ENCODE results near the gene NOC2L.

Gene NOC2L

DNA sequence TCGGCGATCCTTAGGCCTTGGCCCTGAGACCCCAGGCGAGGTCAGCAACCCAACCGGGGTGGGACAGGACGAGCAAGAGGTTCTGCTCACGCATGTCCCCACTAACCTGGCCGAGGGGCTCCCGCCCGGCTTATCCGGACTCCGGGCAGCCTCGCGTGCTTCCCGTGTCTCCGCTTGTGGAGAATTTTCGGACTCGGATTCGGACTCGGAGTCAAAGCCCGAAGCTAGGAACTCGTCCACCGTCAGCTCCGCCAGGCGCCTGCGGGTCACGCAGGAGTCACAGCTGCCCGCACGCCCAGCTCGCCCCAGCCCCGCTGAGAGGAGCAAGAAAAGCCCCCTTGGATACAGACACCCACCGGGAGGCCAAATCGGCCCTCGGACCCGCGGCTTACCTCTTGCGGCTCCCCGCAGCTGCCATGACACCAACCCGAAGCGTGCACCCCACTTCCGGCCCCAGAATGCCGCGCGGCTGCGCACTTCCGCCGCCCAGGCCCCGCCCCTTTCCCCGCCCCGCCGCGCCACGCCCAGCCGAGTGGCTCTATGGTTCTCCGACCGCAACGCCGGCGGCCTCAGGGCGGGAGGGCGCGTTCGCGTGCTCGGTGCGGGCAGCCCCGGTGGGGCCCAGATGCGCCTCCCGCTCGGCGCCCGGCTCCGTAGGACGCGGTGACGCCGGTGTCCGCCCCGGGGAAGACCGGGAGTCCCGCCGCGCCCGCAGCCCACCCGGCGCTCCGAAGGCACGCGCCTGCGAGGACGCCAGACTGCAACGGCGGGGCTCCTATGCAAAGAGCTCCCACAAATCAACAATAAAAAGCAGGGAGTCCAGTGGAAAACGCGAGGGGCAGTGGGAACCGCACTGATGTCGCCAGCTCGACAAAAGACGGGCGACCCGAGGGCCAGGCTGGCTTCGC lies at the start of gene NOC2L:
Gene NOC2L, minus strand, starts transcription at position 434 of the 908 bp plus-strand sequence. Its CDS starts 16 bp downstream, at position 418.
- in situ Hi-C loops (cut with MboI; ENCODE audit: low sequenced_read_pairs): no loop called here

- in situ Hi-C loops (cut with MboI; ENCODE audit: low sequenced_read_pairs): no loop called here
Observed at GRCh38 chr1:1006305-1007159, 47.5 kb upstream of the NOC2L start.

- in situ Hi-C loops (cut with MboI; ENCODE audit: low sequenced_read_pairs): no loop called here
Observed at GRCh38 chr1:1005774-1006304, 46.8 kb upstream of the NOC2L start.

GRCh38 chr1:1004780-1005697 lies 46.0 kb upstream of the NOC2L start:
- in situ Hi-C loops (cut with MboI; ENCODE audit: low sequenced_read_pairs): no loop called here

- in situ Hi-C loops (cut with MboI; ENCODE audit: low sequenced_read_pairs): no loop called here
Observed at GRCh38 chr1:1004420-1004779, 45.3 kb upstream of the NOC2L start.

GRCh38 chr1:1003618-1004419 lies 44.8 kb upstream of the NOC2L start:
- in situ Hi-C loops (cut with MboI; ENCODE audit: low sequenced_read_pairs): no loop called here

DNA sequence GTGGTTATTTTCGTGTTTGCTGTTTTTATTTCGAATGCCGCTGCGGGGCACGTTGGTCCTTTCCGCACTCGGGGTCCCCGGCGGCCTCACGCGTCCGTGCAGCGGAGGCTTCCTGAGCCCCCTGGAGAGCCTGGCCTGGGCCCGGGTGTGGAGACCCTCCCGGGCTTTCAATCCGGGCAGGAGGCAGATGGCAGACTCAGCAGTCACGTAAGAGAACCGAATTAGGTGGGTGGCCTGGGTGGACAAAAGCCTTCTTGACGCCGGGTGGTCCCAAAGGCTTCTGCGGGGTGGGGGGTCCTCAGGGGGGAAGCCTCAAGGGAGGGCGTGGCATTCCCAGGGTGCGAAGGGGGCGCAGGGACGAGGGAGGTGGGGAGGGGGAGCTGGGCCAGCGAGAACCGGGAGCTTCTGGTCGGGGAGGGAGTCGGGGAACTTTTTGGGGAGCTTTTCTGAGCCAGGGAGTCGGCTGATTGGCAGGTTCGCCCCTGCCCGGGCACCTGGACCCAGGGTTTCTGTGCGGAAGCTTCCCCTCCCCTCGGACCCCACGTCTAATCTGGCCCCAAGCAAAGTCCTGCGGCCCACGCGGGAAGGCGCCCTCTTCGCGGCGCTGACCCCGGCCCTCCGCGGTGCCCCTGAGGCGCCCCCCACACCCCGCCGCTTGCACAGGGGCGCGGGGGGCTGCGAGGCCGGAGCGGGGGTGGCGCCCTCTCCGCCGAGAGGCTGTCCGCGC lies 42.2 kb upstream of the NOC2L start:
- in situ Hi-C loops (cut with MboI; ENCODE audit: low sequenced_read_pairs): no loop called here

GRCh38 chr1:1000357-1001056 lies 41.5 kb upstream of the NOC2L start:
- in situ Hi-C loops (cut with MboI; ENCODE audit: low sequenced_read_pairs): no loop called here

DNA sequence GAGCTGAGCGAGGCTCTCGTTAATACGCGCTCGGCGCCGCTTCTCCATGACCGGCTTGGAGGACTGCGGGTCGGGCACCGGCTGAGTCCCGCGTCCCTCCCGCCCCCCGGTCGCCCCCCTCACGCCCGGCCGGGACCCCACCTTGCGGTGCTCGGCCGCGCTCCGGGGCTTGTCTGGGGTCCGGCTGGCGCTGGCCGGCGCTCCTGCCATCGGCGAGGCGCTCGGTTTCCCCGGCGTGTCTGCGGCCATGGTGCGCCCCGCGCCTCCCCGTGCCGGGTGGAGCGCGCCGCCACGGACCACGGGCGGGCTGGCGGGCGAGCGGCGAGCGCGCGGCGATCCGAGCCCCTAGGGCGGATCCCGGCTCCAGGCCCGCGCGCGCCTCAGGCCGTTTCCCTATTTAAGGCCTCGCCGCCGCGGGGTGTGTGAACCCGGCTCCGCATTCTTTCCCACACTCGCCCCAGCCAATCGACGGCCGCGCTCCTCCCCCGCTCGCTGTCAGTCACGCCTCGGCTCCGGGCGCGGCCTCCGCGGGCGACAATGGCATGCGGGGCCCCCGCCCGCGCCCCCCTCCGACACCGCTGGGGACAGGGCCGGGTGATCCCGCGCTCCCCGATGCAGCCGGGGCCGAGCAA lies 40.8 kb upstream of the NOC2L start, which contains the start of gene HES4:
Gene HES4, minus strand, starts transcription at position 373 of the 632 bp plus-strand sequence. Its CDS starts 124 bp downstream, at position 249.
- in situ Hi-C loops (cut with MboI; ENCODE audit: low sequenced_read_pairs): no loop called here

DNA sequence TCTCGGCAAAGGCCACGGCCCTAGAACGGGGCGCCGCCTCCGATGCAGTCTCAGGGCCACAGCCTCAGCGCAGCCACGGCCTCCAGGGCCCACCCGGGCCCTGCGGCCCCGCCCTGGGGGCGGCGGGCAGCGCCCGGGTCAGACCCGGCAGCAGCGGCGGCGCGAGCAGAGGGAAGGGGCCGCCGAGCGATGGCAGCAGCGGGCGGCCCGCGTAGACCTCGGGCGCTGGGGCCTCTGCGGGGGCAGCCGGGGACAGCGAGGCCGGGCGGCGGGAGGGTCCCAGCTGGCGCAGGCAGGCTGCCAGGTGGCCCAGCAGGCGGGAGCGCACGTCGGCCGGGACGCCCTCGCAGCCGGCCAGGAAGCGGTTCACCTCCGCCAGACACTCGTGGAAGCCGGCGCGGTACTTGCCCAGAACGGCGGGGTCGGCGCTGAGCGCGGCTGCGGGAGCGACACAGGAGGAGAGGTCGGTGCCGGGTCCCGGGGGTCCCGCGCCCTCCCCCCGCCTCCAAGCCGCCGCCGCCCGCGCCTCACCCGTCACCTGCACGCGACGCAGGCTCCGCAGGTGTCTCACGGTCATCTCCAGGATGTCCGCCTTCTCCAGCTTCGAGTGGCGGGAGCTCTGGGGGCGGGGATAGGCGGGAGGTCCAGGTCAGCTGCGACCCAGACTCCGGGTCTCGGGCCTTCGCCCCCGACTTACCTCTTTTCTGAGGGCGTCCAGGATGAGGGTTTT lies 40.1 kb upstream of the NOC2L start:
- in situ Hi-C loops (cut with MboI; ENCODE audit: low sequenced_read_pairs): no loop called here

DNA sequence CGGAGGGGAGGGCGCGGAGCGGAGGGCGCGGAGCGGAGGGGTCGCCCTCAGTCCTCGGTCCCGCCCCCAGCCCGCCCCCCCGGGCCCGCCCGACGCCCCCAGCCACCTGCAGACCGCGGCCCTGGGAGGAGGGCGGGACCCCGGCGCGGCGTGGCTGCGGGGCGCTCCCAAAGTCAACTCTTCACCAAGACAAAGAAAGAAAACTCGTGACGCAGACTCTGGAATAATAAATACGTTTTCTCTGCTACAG lies 39.6 kb upstream of the NOC2L start:
- in situ Hi-C loops (cut with MboI; ENCODE audit: low sequenced_read_pairs): no loop called here

GRCh38 chr1:997993-998744 lies 39.1 kb upstream of the NOC2L start:
- in situ Hi-C loops (cut with MboI; ENCODE audit: low sequenced_read_pairs): no loop called here

- in situ Hi-C loops (cut with MboI; ENCODE audit: low sequenced_read_pairs): no loop called here
Observed at GRCh38 chr1:997713-997992, 38.6 kb upstream of the NOC2L start.

DNA sequence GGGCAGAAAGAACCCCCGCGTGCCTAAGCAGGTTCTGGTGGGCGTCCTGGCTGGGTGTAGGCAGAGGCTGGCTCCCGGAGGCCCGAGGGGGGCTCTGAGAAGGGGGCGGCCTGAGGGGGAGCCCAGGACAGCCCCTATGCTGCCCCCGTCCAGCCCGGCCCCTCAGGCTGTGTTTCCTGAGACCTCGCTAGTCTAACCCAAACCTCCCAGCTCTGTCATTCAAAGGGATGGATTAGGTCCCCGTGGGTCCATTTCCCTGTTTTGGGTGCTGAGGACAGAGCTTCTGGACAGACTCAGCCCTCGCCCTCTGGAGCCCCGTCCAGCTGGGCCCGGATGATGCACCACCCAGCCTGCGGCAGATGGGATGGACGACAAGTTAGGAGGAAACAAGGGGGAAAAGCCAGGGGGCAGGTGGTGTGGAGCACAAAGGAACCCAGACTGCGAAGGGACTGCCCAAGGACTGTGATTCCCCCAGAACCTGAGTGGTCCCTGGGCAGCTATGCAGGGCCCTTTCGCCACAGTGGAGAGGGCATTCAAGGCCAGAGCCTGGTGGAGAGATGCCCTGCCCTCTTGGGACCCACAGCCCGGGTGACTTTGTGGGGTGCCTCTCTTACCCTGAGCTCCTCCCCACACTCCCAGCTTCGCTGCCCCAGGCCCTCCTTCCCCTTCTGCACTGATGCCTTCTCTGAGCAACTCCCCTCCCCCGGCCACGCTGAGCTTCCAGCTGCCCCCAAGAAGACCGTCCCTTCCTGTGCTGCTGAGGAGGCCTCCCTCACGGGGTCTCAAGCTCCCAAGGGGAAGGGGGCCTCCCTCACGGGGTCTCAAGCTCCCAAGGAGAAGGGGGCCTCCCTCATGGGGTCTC lies 38.0 kb upstream of the NOC2L start:
- in situ Hi-C loops (cut with MboI; ENCODE audit: low sequenced_read_pairs): no loop called here

DNA sequence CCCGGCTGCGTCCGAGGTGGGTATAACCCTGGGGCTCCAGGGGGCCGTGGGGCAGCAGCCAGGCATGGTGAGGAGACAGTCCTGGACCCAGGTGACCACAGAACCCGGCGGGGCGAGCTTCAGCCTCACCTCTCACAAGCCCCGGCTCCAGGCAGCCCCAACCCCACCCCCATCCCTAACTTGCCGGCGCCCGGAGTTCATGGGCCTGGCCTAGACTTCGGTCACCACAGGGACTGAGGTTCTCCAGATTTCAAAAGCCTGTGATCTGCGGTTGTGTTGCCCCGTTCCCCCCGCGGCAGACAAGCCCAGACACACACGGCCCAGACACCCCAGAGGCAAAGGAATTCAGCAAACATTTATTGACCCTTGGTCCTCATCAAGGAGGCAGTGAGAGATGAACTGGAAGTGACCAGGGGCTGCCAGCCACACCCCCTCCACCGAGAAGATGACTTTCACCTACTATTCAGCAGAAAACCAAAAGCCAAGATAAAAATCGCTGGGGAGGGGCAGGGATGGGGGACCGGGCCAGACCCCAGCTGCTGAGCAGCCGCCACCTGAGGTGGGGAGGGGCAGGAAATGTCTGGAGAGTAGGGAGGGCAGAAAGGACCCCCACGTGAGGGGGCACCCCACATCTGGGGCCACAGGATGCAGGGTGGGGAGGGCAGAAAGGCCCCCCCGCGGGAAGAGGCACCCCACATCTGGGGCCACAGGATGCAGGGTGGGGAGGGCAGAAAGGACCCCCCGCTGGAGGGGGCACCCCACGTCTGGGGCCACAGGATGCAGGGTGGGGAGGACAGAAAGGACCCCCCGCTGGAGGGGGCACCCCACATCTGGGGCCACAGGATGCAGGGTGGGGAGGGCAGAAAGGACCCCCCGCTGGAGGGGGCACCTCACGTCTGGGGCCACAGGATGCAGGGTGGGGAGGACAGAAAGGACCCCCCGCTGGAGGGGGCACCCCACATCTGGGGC lies 36.9 kb upstream of the NOC2L start:
- in situ Hi-C loops (cut with MboI; ENCODE audit: low sequenced_read_pairs): no loop called here
